GM18951 (cell line): Measurements from ENCODE around the gene TFR2.

ENCODE experiments used
- POLR2A ChIP-seq: IDR thresholded peaks from 4 replicates; pipeline ENCODE4 v1.6.1; 2011; ENCODE audit warnings: mild to moderate bottlenecking; ENCODE audit not compliant: insufficient read length, insufficient read depth; ENCODE audit errors: extremely low read depth
- in situ Hi-C: fragments of 300-500 bp; cut with MboI; formaldehyde crosslinking; loops from one replicate; pipeline ENCODE4 v1.12.0; 2022; ENCODE audit warnings: low sequenced_read_pairs, mixed read lengths, inconsistent platforms; ENCODE audit not compliant: unreplicated experiment

TFR2 gene

DNA sequence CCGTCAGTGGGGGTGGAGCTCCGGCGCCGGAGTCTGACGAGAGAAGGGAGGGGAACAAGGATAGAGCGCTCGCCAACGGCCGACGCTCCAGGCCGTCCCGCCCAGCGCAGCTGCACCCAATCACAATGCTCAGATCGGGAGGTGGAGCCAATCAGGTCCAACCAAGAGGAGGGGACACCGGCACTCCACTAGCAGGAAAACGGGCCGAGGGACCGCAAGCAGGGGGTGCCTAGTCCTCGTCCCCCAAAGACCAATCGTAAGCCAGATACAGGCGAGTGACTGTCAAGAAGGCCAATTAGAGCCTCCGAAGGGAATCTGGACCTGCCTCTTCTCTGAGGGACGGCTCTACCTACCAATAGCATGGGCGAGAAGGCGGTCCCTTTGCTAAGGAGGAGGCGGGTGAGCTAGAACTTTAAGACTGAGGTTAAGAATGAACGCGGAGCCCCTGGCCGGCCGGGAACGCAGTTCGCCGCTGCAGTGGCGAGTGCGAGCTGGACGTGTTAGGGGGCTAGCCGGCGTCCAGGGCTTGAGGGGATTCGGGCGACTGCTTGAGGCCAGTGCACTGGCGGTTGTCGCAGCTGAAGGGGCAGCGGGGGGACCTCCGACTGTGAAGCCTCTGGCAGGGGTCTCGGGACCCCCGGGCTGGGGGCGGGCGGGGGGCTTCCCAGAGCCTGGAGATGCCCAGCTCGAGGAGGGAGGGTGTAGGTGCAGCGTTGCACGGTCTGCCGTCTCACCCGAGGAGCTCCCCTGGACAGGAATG is 54.9 kb downstream of the TFR2 start, which contains the start of gene FBXO24:
TSS of gene FBXO24 (plus strand) at position 63 of the 760 bp plus-strand sequence. CDS start at position 361, 298 bp downstream.
- in situ Hi-C loops, result no loop called here
- peak; percentile 75 for TF ChIP-seq POLR2A

DNA sequence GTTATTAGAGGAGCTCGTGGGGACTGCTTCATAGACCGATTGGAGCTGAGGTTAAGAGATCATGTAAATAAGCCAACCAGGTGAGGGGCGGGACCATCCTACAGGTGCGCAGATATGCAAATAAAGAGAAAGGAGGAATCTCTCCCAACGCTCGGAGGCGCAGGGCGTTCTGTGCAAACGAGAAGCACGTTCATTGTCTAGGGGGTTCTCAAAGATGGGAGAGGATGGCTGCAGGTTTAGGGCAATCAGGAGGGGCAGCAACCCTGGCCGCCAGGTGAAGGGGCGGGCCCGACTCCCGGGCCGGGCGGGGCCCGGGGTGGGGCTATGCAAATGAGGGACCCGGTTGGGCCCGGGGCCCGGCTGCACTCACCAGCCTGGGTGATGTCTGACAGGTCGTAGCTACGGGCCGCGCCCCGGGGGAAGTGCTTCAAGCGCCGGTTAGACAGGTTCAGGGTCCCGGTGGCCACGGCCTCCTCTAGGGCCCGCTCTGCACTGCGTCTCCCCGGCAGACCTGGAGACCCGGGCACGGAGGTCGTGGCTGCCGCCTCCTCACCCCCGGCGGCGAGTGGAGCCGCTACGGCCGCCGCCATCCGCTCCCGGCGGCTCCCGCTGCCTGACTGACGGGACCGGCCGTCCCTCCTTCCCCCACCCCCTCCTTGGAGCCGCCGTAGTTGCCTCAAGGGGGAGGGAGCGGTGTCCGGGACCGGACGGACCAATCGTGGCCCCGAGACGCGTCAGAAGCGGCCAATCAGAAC is 55.7 kb downstream of the TFR2 start, which contains the start of gene LRCH4:
TSS of gene LRCH4 (minus strand) at position 619 of the 755 bp plus-strand sequence. CDS start at position 590, 29 bp downstream.
- in situ Hi-C loops, result no loop called here

DNA sequence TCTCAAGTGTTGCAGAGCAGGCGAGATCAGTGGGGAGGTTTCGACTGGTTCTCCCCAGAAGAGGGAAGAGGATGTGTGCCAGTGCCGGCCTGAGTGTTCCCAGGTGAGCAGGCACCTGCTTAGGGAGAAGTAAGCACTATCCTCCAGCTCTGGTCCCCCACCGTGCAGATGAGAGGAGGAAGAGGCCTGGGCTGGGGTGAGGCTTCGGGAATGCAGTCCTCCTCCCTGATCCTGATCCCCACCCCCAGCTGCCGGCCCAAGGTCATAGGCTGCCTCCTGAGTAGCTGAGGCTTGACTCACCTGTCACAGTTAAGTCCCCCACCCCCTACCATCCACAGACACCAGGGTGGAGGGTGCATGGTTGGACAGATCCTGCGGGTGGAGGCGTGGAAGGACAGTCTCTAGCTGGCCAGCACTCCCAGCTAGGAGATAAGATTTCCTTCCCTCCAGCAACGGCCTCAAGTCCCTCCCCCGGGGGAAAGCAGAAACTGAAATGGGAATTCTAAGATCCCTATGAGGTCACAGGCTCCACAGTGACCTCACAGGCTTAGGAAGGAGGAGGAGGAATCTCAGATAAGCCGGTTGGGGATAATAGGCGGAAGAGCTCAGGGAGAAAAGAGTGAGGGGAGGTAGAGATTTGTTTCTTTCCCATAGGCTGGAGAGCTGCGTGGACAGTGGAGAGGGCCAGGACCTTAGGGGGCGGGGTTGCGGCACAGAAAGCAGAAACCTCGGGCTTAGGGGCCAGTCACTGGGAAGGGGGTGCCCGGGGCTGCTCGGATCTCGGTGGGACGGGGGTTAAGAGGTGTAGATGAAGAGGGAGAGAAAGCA is 56.5 kb downstream of the TFR2 start:
- TF ChIP-seq POLR2A, result no peak
- in situ Hi-C loops, result no loop called here

More for the DNA sequence above, 55.7 kb downstream of the TFR2 start, which contains the start of gene LRCH4:
- TF ChIP-seq POLR2A, result peak; percentile 97

DNA sequence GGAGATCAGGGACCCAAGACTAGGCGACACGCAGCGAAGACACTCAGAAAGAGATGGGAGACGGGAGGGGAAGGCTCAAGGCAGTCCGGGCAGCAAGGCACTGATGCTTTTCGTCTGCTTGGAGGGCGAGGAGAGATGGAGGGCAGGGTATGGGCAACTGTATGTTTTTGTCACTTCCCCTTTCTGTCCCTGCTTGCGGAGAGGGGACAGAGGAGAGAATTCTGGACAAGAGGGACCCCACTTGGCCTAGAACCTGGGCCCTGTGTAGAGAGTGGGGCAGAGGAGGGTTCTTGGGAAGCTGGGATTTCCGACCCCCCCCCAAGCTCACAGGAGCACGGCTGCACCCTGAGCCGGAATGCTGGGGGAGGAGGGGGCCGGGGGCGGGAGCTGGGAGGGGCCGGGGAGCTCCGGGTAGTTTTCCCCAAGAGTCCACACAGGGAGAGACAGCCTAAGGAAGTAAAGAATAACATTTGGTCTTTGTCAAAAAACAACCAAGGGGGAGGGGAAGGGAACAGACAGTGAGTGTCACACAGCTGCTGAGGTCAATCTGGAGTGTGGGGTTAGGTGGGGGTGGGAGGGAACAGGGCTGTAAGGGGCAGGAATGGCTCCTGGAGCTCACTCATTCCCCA is 57.2 kb downstream of the TFR2 start:
- in situ Hi-C loops, result no loop called here
- no peak for TF ChIP-seq POLR2A

DNA sequence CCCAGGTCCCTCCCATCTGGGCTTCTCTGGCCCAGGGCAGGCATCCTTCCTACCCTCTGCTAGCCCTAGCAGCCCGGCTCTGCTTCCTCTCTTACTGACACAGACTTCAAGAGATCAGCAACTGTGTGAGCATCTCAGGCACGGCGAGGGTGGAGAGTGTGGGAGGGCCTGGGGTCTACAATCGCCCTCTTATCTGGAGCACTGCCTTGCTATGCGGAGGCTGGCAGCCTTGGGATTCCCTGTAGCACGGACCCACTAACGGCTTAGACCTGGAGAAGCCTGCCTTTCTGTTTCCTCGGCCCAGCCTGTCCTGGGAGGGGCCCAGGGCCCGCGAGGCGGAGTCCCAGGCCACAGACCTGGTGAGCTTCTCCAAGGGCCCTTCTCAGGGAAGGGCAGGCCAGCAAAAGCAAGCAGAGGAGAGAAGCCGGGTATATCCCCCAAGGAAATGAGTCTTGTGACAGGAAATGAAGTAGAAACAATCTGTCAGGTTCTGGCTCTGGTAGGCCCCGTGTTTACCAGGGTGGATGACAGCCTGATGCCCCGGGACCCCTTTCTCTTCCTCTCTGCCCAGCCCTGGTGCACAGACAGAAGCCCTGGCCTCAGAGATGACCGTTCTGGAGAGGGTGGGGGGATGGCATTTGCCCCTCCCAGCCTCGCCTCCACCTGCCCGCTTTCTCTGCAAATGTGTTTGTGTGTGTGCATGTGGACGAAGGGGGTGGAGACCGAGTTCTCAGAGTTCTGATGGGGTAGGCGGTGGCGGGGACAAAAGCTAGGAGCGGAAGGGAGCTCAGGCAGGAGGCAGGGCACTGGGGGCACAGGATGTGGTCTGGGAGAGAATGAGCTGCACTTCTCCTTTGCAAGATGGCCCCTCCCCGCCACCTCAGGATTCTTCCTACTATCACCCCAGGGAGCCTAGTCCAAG is 58.0 kb downstream of the TFR2 start:
- TF ChIP-seq POLR2A, result peak; percentile 48
- in situ Hi-C loops, result no loop called here

DNA sequence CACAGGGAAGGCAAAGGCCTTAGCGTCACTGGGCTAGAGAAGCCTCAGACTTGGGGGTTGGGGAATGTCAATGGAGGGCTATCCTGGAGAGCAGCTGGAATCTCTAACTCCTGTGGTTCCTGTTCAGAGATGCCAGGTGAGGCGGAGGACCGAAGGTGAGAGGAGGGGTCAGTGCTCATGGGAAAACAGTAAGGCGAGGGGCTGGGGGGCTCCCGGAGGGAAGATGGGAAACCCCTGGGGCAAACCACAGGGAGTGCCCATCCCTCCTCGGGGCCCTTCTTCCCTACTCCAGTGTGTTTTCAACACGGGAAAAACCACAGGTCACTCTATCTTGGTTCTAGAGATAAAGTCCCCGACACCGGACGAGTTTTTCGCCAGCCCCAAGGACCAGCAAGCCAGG is 58.7 kb downstream of the TFR2 start:
- no peak for TF ChIP-seq POLR2A
- in situ Hi-C loops, result no loop called here

DNA sequence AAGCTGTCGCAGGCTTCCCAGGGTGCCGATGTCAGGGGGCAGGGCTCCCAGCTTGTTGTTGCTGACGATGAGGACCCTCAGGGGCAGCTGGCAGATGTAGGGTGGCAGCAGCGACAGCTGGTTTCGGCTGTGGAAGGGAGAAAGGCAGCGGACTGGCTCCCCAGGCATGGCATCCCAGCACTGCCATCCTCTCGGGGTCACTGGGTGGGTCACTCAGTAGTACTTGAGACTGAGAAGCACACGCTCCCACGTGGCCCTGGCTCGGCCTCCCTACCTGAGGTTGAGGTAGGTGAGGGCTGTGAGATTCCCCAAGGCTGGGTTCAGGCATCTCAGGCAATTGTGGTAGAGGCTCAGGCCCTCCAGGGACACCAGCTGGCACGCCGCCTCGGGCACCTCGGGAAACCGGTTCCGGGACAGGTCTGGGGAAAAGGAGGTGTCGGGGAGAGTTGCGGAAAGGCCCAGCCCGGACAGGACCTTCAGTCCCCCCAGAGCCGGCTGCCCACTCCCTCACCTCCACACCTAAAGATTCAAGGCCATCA is 59.2 kb downstream of the TFR2 start:
- in situ Hi-C loops, result no loop called here

DNA sequence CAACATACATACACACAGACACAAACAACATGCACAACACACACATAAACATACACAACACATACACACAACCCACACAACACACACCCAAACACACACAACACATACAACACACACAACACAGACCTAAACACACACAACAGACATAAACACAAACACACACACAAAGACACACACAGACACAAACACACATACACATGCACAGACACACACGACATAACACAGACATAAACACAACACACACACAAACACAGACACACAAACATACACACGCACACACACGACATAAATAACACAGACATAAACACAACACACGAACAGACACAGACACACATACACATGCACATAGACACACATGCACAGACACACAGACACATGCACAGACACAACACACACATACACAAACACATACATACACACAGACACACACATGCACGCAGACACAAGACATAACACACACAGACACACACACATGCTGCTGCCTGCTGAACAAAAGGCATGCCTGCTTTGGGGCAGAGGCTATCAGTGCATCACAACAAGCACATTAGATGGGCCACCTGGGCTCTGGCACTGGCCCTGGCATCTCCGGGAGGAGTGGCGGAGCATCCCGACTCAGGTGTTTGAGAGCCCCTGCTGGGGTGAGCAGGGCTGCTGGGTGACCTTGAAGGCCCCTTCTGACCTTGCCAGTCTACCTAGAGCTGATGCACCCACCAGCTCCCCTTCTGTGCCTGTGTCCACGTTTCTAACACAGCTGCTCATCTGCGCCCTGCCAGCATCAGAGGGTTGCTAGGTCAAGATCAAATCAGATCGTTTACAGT is 60.7 kb downstream of the TFR2 start:
- in situ Hi-C loops, result no loop called here
- no peak for TF ChIP-seq POLR2A

More for the DNA sequence above, 59.2 kb downstream of the TFR2 start:
- no peak for TF ChIP-seq POLR2A

DNA sequence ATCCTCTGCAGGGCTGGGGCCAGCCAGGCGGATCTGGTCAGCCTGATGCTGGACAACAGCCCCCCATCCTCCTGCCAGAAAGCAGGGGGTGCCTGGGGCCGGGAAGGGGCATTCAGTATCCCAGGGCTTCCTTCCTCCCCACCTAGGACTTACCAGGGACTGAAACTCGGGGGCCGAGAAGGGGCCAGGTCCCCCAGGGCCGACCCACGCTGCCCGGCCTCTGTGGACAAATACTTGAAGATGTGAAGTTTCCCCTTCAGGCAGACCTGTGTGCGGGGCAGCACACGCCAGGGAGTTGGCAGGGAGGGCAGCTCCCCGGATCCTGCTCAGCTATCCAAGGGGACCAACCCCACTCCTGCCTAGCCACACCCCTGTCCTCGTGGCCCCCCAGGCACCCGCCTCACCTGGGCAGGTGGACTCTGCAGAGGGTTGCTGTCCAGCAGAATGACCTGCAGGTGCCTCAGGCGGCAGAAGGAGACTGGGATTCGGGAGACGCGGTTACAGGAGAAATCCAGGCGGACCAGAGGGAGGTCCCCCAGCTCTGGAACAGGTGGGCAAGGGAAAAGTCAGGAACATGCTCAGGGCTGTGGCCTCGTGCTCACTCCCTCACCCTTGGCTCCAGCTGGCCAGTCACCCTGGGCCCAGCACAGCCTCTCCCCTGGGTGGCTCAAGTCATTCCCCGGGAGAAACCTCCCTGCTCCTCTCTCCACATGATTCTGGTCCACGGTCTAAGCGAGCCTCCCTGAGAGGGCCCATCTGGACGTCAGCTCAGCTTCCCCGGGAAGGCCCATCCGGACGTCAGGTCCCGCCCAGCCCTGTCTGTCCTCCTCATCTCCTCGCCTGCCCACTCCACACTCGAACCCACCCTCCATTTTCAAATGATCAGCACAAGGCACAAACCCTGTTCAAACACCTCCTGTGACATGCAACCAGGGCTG is 62.8 kb downstream of the TFR2 start:
- TF ChIP-seq POLR2A, result no peak
- in situ Hi-C loops, result no loop called here

DNA sequence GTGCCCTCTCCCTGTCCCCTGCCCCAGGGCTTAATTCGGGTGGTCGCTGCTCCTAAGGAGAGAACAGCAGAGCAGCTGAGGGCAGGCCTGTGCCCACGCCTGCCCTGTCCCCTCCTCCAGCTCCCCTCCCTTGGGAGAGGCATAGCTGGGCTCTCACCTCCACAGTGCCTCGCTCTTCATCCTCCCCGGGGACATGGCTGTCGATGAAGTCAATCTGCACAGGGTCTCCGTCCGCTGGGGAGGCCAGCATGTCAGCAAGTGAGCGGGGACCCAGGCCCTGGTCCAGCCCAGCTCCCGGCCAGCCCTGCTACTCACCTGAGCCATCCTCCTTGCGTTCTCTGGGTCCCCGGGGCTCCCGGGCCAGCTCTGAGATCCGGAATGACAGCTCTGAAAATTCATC is 63.8 kb downstream of the TFR2 start:
- in situ Hi-C loops, result no loop called here
- no peak for TF ChIP-seq POLR2A
